GM12872 (cell line): ENCODE data around the gene PLEK2.

ENCODE experiments used
- TF ChIP-seq, protein P1 (sequence below): IDR thresholded peaks from 3 replicates; pipeline ENCODE4 v1.5.1; 2011; ENCODE audit warnings: low read depth, mild to moderate bottlenecking, low read length, moderate library complexity; ENCODE audit not compliant: insufficient read depth

Gene PLEK2

GRCh38 chr14:67411820-67412421 is at the start of gene PLEK2:
TSS of gene PLEK2 (minus strand) at chr14:67412165. CDS start at chr14:67412059, 106 bp downstream.
- TF ChIP-seq, protein P1, sequence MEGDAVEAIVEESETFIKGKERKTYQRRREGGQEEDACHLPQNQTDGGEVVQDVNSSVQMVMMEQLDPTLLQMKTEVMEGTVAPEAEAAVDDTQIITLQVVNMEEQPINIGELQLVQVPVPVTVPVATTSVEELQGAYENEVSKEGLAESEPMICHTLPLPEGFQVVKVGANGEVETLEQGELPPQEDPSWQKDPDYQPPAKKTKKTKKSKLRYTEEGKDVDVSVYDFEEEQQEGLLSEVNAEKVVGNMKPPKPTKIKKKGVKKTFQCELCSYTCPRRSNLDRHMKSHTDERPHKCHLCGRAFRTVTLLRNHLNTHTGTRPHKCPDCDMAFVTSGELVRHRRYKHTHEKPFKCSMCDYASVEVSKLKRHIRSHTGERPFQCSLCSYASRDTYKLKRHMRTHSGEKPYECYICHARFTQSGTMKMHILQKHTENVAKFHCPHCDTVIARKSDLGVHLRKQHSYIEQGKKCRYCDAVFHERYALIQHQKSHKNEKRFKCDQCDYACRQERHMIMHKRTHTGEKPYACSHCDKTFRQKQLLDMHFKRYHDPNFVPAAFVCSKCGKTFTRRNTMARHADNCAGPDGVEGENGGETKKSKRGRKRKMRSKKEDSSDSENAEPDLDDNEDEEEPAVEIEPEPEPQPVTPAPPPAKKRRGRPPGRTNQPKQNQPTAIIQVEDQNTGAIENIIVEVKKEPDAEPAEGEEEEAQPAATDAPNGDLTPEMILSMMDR: no peak

- TF ChIP-seq, protein P1: no peak
These were observed 49.5 kb upstream of the PLEK2 start for GRCh38 chr14:67461341-67461985.

DNA sequence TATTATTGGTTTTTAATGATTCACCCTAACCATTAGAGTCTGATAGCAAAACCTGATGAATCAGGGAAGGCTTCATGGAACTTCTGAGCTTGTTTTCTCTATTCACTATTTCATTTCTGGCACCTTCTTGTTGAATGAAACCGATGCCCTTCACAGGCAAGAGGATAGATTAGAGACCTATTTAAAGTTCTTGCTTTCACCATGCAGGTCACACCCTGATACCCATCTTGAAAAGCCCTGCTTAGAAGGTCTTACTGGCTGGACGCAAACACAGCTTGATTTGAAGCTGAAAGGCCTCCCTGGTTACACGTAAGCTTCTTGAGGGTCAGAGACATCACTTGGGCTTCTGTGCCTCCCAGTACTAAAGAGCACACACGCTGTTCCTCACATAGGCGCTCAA is 47.4 kb upstream of the PLEK2 start:
- TF ChIP-seq, protein P1: no peak

- TF ChIP-seq, protein P1: no peak
These were observed 45.8 kb upstream of the PLEK2 start for GRCh38 chr14:67457782-67458181.

DNA sequence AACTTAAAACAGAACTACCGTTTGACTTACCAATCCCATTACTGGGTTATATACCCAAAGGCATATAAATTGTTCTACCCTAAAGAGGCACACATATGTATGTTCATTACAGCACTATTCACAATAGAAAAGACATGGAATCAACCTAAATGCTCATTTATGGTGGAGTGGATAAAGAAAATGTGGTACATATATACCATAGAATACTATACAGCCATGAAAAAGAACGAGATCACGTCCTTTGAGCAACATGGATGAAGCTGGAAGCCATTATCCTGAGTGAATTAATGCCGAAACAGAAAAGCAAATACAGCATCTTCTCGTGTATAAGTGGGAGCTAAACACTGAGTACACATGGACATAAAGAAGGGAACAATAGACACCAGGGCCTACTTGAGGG is 44.8 kb upstream of the PLEK2 start:
- TF ChIP-seq, protein P1: no peak

DNA sequence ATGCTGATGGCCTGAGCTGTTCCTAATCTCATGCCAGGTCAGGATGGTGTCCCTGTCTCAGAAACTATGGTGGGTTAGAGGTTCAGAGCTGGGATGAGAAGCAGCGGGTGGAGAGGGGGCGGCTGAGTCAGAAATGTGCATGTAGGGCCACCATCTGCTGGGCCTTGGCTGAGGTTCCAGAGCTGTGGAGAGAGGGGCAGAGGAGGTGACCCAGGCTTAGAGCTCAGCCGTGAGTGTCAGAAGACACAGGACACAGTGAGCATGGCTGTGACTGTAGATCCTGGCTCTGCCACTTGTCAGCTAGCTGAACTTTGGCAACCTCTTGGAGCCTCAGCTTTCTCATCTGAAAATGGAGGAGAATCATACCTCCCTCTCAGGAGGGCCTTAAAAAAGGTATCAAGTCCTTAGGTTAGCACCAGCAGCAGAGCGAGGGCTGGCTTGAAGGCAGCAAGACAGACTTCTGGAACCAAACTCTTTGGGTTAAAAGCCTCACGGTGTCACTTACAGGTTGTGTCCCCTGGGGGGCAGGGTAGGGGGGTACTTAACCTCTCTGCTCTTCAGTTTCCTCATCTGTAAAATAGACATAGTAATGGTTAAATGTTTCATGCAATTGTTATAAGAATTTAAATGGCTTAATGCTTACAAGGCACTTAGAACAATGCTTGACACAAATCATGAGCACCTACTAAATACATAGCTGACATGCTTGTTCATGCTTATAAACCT is 41.8 kb upstream of the PLEK2 start:
- TF ChIP-seq, protein P1: no peak; the same call in 2 of the 3 replicates

- TF ChIP-seq, protein P1: no peak
These were observed 37.1 kb upstream of the PLEK2 start for GRCh38 chr14:67449096-67449495.
